ENCODE data around the gene ANKEF1.
"Not testable (repeated sequence)": the region's sequence is repeated elsewhere in the genome, so short reads cannot be mapped to it uniquely, and the experiment has no call there.

ANKEF1 gene

DNA sequence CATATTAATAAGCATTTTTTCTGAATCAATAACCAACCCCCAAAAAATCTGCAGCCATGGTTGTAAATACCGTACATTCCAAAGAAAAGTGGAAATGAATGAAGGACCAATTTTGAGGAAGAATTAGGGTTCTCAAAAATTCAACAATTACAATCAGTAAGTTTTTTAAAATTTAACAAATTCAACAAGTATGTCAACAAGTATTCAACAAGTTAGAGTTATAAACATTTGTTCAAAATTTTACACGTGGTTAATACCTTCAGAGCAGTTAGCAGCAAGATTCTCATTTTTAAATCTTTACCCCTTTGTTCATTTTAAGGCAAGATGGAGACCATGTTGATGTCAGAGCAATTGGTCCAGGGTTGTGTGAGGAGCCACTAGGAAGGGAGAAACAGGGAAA lies 27.6 kb upstream of the ANKEF1 start:
- Mint-ChIP-seq H3K27me3 (no peaks in the 10 kb centered on the region), H3K36me3 (ENCODE audit: low read depth) (peaks cover 29% of the 10 kb centered on the region), H3K27ac (no peak overlapping the region), H3K4me3 (no peak overlapping the region), H3K9me3 (peaks cover 43% of the 10 kb centered on the region), H3K4me1 (ENCODE audit: low read depth) (peaks cover 6% of the 10 kb centered on the region)
- intact Hi-C loops (cut with micrococcal nuclease): no loop called here

DNA sequence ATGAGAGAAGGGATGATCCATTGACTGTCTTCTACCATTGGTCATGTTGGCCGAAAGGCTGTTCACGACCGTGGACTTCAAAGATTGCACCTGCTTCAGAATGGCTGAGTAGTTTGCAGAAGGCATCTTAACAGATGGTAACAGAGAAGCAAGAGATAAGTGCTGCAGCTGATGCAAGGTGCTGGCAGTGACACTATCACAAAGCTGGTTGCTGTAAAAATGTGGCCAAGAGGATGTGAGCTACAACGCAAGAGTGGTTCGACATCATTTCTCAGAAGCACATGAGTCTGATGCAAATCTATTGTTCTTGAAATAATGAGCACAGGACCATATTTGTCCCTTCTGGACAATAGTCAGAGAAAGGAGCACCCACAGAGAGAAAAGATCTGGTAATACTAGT lies 27.0 kb upstream of the ANKEF1 start:
- Mint-ChIP-seq H3K4me1 (ENCODE audit: low read depth) (peaks cover 6% of the 10 kb centered on the region), H3K27ac (no peak overlapping the region), H3K9me3 (peaks cover 43% of the 10 kb centered on the region), H3K4me3 (no peak overlapping the region), H3K36me3 (ENCODE audit: low read depth) (peaks cover 29% of the 10 kb centered on the region), H3K27me3 (no peaks in the 10 kb centered on the region)
- intact Hi-C loops (cut with micrococcal nuclease): no loop called here

DNA sequence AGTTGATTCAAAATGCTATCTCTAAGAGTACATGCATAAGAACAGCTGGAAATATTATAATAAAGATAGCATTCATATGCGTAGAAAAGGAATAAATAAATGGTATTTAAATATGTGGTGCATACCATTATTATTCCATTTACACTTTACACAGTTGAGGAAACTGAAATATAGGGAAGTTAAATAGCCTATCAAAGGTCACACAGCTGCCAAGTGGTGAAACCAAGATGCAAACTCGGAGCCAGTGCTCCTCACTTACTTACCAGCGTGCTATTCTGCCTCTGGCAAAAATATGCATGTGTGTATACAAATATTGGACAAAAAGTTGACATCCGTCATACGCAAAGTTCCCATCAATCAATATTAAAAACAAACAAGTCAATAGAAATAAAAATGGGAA lies 22.3 kb upstream of the ANKEF1 start:
- intact Hi-C loops (cut with micrococcal nuclease): no loop called here
- H3K27ac Mint-ChIP-seq: no peak overlapping the region
- peaks cover 10% of the 10 kb centered on the region for H3K36me3 Mint-ChIP-seq (ENCODE audit: low read depth)
- H3K9me3 Mint-ChIP-seq: peaks cover 29% of the 10 kb centered on the region
- H3K4me1 Mint-ChIP-seq (ENCODE audit: low read depth): no peaks in the 10 kb centered on the region
- H3K4me3 Mint-ChIP-seq: no peak overlapping the region
- H3K27me3 Mint-ChIP-seq: no peaks in the 10 kb centered on the region

DNA sequence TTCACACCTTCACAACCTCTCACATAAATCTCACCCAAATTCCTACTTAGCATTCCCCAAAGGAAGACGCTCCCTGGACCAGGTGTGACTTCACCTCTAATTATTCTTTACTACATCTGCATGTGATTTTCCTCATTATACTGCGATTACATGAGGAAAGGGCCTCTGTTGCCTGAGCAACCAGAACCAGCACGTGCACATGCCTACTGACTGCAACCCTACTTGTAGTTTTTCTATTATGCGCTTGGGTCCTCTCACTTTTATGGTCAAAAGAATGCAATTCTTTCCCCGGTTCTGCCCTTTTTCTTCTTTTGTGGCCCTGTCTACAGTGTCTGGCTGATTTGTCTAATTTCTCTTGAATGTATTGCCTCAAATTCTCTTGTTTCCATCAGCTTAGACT lies 20.4 kb upstream of the ANKEF1 start:
- H3K27ac Mint-ChIP-seq: no peak overlapping the region
- no peak overlapping the region for H3K4me3 Mint-ChIP-seq
- no peaks in the 10 kb centered on the region for H3K4me1 Mint-ChIP-seq (ENCODE audit: low read depth)
- H3K9me3 Mint-ChIP-seq: peaks cover 9% of the 10 kb centered on the region
- H3K27me3 Mint-ChIP-seq: no peaks in the 10 kb centered on the region
- no peaks in the 10 kb centered on the region for H3K36me3 Mint-ChIP-seq (ENCODE audit: low read depth)
- intact Hi-C loops (cut with micrococcal nuclease): no loop called here

DNA sequence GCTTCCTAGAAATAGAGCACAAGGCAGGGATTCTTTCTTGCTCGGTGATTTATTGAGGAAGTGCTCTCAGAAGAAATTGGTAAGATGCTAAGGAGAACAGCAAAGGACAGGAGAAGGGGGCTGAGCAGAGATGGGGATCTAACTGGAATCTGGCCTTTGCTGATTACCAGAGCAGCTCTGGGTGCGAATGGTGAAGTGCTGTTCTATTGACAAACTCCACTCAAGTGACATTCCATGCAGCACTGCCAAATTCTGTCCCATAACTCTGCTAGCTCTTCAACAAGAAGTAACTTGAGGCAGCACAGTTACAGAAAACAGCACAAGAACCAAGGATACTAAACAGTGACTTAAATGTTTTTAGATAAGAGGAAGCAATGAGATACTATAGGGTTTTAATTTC lies 13.8 kb upstream of the ANKEF1 start:
- H3K27me3 Mint-ChIP-seq: no peaks in the 10 kb centered on the region
- intact Hi-C loops (cut with micrococcal nuclease): no loop called here
- H3K36me3 Mint-ChIP-seq (ENCODE audit: low read depth): no peaks in the 10 kb centered on the region
- no peaks in the 10 kb centered on the region for H3K9me3 Mint-ChIP-seq
- peaks cover 21% of the 10 kb centered on the region for H3K4me1 Mint-ChIP-seq (ENCODE audit: low read depth)
- H3K4me3 Mint-ChIP-seq: no peak overlapping the region
- peak overlapping the region; percentile 77 for H3K27ac Mint-ChIP-seq

DNA sequence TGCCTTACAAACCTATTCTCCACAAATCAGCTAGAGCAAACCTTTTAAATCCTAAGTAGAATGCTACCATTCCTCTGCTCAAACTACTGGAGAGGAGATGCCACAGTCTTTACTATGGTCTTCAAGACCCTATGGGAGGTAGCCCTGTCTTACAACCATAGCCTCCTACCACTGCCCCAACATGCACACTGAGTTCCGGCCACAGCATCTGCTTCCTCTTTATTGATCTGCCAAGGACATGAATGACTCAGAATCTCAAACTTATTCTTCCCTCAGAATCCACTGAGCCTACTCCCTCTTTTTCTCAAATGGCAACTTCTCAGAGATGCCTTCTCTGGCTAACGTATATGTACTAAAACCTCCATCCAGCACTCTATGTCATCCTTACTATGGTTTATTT lies 12.2 kb upstream of the ANKEF1 start:
- Mint-ChIP-seq H3K9me3 (no peaks in the 10 kb centered on the region), H3K27me3 (no peaks in the 10 kb centered on the region), H3K27ac (no peak overlapping the region), H3K4me1 (ENCODE audit: low read depth) (peaks cover 21% of the 10 kb centered on the region), H3K36me3 (ENCODE audit: low read depth) (no peaks in the 10 kb centered on the region), H3K4me3 (no peak overlapping the region)
- intact Hi-C loops (cut with micrococcal nuclease): no loop called here

DNA sequence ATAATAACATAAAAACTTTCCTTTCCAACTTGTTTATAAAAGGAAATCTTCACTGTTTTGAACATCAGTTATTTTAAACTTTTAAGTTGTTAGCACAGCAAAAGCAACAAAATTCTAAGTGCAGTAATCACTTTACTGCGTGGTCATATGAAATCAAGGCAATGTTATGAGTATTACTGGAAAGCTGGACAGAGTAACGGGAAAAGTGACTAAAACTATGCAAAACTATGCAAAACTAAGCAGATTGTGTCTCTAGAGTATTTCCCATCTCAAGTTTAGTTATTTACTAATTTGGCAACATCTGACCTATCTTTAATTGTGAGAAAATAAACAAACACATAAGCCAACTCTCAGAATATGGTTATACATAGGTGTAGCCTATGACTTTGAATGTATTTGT lies 10.9 kb upstream of the ANKEF1 start:
- Mint-ChIP-seq H3K27ac (no peak overlapping the region), H3K36me3 (ENCODE audit: low read depth) (no peaks in the 10 kb centered on the region), H3K27me3 (peaks cover 5% of the 10 kb centered on the region), H3K4me1 (ENCODE audit: low read depth) (peaks cover 24% of the 10 kb centered on the region), H3K4me3 (no peak overlapping the region), H3K9me3 (no peaks in the 10 kb centered on the region)
- intact Hi-C loops (cut with micrococcal nuclease): no loop called here

DNA sequence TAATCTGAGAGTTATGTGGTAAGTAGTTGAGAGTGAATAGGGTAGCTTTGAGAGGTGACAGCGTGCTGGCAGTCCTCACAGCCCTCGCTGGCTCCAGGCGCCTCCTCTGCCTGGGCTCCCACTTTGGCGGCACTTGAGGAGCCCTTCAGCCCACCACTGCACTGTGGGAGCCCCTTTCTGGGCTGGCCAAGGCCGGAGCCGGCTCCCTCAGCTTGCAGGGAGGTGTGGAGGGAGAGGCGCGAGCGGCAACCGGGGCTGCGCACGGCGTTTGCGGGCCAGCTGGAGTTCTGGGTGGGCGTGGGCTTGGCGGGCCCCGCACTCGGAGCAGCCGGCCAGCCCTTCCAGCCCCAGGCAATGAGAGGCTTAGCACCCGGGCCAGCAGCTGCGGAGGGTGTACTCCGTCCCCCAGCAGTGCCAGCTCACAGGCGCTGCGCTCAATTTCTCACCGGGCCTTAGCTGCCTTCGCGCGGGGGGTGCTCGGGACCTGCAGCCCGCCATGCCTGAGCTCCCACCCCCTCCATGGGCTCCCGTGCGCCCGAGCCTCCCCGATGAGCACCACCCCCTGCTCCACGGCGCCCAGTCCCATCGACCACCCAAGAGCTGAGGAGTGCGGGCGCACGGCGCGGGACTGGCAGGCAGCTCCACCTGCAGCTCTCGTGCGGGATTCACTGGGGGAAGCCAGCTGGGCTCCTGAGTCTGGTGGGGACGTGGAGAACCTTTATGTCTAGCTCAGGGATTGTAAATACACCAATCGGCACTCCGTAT lies 3.2 kb upstream of the ANKEF1 start:
- peaks cover 19% of the 10 kb centered on the region for H3K27me3 Mint-ChIP-seq
- H3K36me3 Mint-ChIP-seq (ENCODE audit: low read depth); intact Hi-C loops (cut with micrococcal nuclease); H3K4me3 Mint-ChIP-seq; H3K9me3 Mint-ChIP-seq; H3K27ac Mint-ChIP-seq: not testable (repeated sequence)
- H3K4me1 Mint-ChIP-seq (ENCODE audit: low read depth): peaks cover 18% of the 10 kb centered on the region

DNA sequence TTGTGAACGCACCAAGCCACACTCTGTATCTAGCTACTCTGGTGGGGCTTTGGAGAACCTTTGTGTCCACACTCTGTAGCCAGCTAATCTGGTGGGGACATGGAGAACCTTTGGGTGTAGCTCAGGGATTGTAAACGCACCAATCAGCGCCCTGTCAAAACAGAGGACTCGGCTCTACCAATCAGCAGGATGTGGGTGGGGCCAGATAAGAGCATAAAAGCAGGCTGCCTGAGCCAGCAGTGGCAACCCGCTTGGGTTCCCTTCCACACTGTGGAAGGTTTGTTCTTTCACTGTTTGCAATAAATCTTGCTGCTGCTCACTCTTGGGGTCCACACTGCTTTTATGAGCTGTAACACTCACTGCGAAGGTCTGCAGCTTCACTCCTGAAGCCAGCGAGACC lies 2.5 kb upstream of the ANKEF1 start:
- H3K9me3 Mint-ChIP-seq; H3K36me3 Mint-ChIP-seq (ENCODE audit: low read depth); H3K27ac Mint-ChIP-seq; intact Hi-C loops (cut with micrococcal nuclease); H3K4me3 Mint-ChIP-seq: not testable (repeated sequence)
- Mint-ChIP-seq H3K4me1 (ENCODE audit: low read depth) (peaks cover 24% of the 10 kb centered on the region), H3K27me3 (peaks cover 19% of the 10 kb centered on the region)

DNA sequence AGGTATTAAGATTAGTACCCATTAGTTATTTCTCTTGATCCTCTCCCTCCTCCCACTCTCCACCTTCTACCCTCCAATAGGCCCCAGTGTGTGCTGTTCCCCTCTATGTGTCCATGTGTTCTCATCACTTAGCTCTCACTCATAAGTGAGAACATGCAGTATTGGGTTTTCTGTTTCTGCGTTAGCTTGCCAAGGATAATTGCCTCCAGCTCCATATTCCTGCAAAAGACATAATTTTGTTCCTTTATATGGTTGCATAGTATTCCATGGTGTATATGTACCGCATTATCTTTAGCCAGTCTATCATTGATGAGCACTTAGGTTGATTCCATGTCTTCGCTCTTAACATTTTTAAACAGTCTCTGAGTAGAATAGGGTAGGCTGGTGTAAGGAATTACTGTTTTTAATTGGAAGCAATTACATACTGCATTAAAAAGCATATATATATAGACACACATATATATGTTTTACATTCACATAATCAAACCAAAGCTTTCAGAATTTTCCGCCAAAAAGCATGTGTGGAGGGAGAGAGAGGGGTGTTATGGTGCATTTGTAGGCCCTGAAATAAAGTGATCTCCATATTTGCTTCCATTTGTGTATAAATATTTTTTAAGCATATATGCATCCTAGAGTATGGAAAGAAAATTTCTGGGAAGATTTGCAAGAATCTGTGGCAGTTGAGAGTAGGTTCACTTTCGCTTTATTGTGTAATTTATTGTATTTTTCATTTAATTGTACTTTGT lies 709 bp upstream of the ANKEF1 start:
- H3K4me3 Mint-ChIP-seq: no peak overlapping the region
- intact Hi-C loops (cut with micrococcal nuclease): no loop called here

DNA sequence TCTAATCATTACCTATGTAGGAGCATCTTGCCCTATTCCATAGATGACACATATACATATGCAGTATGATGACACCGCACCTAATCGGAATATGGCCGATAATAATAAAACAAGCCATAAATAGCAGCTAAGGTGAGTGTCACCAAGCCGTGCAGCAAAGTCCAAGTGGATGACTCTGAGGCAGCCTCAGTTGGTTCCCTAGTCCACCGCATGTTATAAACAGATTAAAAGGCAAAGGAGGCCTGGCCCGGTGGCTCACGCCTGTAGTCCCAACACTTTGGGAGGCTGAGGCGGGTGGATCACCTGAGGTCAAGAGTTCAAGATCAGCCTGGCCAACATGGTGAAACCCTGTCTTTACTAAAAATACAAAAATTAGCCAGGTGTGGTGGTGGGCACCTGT lies 1.5 kb downstream of the ANKEF1 start:
- peaks cover 27% of the 10 kb centered on the region for H3K4me1 Mint-ChIP-seq (ENCODE audit: low read depth)

More for the DNA sequence above, 709 bp upstream of the ANKEF1 start:
- Mint-ChIP-seq H3K36me3 (ENCODE audit: low read depth) (peaks cover 5% of the 10 kb centered on the region), H3K9me3 (no peaks in the 10 kb centered on the region), H3K27me3 (peaks cover 13% of the 10 kb centered on the region), H3K4me1 (ENCODE audit: low read depth) (peaks cover 23% of the 10 kb centered on the region), H3K27ac (no peak overlapping the region)

DNA sequence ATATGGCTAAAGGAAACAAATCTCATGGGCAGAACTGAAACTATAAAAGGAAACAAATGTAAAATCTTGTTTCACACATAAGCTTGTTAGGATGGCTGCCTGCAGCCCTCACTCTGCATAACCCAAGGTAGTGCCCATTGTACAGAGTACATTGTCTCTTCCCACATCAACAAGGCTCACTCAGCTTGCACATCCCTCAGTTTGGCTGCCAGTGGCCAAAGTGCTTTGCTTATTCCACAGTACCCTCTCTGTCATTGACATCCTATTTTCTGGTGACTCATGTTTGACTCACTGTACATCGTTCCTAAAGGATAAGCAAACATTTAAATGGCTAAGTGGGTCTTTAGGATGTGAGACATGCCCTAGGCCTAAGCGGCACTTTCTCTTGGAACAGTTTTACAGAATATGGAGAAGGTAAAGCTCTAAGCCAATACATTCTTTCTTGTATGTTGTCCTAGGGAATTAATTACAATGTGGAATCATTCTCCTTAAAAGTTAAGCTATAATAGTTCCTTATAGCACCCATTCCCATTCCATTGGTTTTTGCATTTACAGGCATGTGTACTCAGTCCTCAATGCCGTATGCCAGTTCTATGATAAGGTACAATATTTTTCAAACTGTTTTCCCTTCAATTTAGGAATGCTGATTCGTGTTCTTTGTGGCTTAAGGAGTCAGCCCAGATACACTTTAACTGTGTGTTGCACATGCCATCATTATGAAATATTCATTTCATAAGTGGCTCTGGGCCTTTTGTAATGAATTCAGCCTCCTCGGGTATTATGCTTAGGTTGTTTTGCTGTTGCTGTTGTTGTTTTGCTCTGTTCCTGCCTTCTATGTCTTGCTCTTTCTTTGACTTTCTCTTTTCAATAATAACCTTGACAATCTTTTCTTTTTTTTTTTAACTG lies 5.5 kb downstream of the ANKEF1 start:
- Mint-ChIP-seq H3K27me3 (peaks cover 1% of the 10 kb centered on the region), H3K4me3 (no peak overlapping the region), H3K9me3 (no peaks in the 10 kb centered on the region), H3K27ac (no peak overlapping the region), H3K4me1 (ENCODE audit: low read depth) (peaks cover 27% of the 10 kb centered on the region), H3K36me3 (ENCODE audit: low read depth) (peaks cover 6% of the 10 kb centered on the region)
- intact Hi-C loops (cut with micrococcal nuclease): no loop called here

More for the DNA sequence above, 1.5 kb downstream of the ANKEF1 start:
- H3K27me3 Mint-ChIP-seq; H3K9me3 Mint-ChIP-seq; H3K4me3 Mint-ChIP-seq; H3K27ac Mint-ChIP-seq; H3K36me3 Mint-ChIP-seq (ENCODE audit: low read depth): not testable (repeated sequence)
- intact Hi-C loops (cut with micrococcal nuclease): loop anchor here (5.0 kb wide), 2 partner anchors 36 to 54 kb away; no protein-coding TSS in a partner anchor

DNA sequence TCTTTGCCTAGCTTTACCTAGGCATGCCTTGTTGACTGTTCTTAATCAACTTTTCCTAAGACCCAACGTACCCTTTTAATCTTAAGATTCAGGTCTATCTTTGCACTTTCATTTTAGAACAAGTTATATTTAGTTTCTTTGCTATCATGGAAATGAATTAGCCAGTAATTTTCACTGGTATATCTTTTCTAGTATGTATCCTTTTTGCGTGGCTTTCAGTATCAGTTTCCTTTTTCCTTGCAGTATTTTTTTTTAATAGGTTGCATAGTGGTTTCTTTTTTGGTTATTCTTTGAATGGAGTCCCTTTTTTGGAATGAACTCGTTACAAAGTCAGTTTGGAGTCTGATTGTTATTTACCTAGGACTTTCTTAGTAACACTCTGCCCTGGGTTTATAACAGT lies 7.3 kb downstream of the ANKEF1 start:
- Mint-ChIP-seq H3K4me1 (ENCODE audit: low read depth) (peaks cover 16% of the 10 kb centered on the region), H3K36me3 (ENCODE audit: low read depth) (peaks cover 6% of the 10 kb centered on the region), H3K9me3 (no peaks in the 10 kb centered on the region), H3K4me3 (no peak overlapping the region), H3K27ac (no peak overlapping the region), H3K27me3 (no peaks in the 10 kb centered on the region)
- intact Hi-C loops (cut with micrococcal nuclease): no loop called here

DNA sequence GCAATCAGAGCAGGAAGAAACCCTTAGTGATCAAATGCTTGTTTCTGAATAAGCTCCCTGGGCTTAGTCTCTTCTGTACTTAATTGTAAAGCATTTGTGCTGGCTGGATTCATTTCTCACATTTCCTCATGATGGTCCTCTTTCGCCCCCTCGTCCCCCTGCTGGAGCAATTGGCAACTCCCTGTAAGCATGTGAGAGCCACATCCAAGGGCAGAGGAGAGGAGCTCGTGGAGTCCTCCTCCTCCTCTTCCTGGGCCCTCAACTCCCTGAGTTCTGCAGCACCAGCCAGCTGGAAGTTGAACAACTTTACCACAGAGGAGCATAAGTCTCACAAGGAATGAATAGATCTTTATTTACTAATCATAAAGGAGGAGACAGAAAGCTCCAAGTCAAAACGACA lies 12.6 kb downstream of the ANKEF1 start:
- Mint-ChIP-seq H3K4me1 (ENCODE audit: low read depth) (peaks cover 5% of the 10 kb centered on the region), H3K36me3 (ENCODE audit: low read depth) (peaks cover 12% of the 10 kb centered on the region), H3K27ac (no peak overlapping the region), H3K9me3 (peaks cover 5% of the 10 kb centered on the region), H3K4me3 (no peak overlapping the region), H3K27me3 (no peaks in the 10 kb centered on the region)
- intact Hi-C loops (cut with micrococcal nuclease): no loop called here
